Activated CD4-positive, alpha-beta memory T cell treated with anti-CD3 and anti-CD28 coated beads for 36 hours (primary cell): Measurements from ENCODE around the gene CAPN1. TPM values are rescaled to one million over a fixed set of nuclear protein-coding genes. Genes with fewer than 3 reads are reported as not detected.
"Not testable (repeated sequence)": the region's sequence is repeated elsewhere in the genome, so short reads cannot be mapped to it uniquely, and the experiment has no call there.

ENCODE experiments used
- CTCF ChIA-PET: fragments of 350-600 bp; sonication (Branson Sonifier 250); formaldehyde crosslinking; loops from one replicate; lab custom pipeline; 2021; ENCODE audit warnings: antibody characterized with exemption, inconsistent platforms; lab: Charles Lee
- POLR2A ChIA-PET: fragments of 350-600 bp; sonication (Branson Sonifier 250); formaldehyde crosslinking; loops from one replicate; lab custom pipeline; 2021; ENCODE audit warnings: antibody characterized with exemption; lab: Charles Lee
- DNase-seq: peaks from one replicate; pipeline ENCODE4 v3.0.0-alpha.2; 2020
- H3K27ac Mint-ChIP-seq: one replicate; pipeline ENCODE4 v1.8.0; 2021; ENCODE audit warnings: mixed read lengths
- H3K27me3 Mint-ChIP-seq: one replicate; pipeline ENCODE4 v1.8.0; 2021; ENCODE audit warnings: mixed read lengths
- H3K36me3 Mint-ChIP-seq: one replicate; pipeline ENCODE4 v1.8.0; 2021; ENCODE audit warnings: mixed read lengths
- H3K4me1 Mint-ChIP-seq: one replicate; pipeline ENCODE4 v1.8.0; 2021; ENCODE audit warnings: low read depth, mixed read lengths
- H3K4me3 Mint-ChIP-seq: one replicate; pipeline ENCODE4 v1.8.0; 2021; ENCODE audit warnings: mild to moderate bottlenecking, mixed read lengths
- H3K9me3 Mint-ChIP-seq: one replicate; pipeline ENCODE4 v1.8.0; 2021; ENCODE audit warnings: mixed read lengths
- intact Hi-C: fragments of 100-400 bp; cut with micrococcal nuclease; formaldehyde crosslinking; loops from one replicate; pipeline ENCODE4 v1.15.1; 2023
- total RNA-seq, 2 experiments: library from RNA; stranded (reverse); gene quantifications; one replicate each; pipeline ENCODE4 v1.2.3, GENCODE V29; 2021

CAPN1 gene
- total RNA-seq, 2 experiments from 2014 or later: 111 to 116 TPM

DNA sequence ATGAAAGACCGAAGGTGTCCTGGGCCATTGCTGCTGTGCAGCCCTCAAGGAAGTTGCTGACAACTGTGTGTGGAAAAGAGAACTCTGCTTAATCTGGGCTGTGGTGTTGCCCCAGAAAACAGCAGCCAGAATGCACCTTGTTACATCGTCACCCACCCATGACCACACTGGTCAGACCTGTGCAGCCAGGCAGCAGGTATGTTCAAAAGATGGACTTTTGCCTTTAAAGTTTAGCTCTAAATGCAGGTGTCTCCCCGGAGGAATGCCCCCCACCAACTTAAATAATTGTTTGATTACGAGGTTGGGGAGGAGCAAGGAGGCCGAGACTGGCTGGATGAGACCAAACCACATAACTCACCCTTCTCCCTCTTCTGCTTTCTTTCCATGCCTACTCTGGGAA lies 64.8 kb downstream of the CAPN1 start:
- POLR2A ChIA-PET: no interaction called here
- Mint-ChIP-seq H3K4me1 (no peaks in the 10 kb centered on the region), H3K4me3 (no peak overlapping the region), H3K9me3 (peaks cover 14% of the 10 kb centered on the region), H3K27ac (no peak overlapping the region), H3K36me3 (no peaks in the 10 kb centered on the region), H3K27me3 (no peaks in the 10 kb centered on the region)
- intact Hi-C loops: no loop called here
- CTCF ChIA-PET: interaction anchor here (0.6 kb wide), 1 partner anchor 556 kb away, joined by 3 read pairs; no protein-coding TSS in a partner anchor
- DNase-seq: no peak

DNA sequence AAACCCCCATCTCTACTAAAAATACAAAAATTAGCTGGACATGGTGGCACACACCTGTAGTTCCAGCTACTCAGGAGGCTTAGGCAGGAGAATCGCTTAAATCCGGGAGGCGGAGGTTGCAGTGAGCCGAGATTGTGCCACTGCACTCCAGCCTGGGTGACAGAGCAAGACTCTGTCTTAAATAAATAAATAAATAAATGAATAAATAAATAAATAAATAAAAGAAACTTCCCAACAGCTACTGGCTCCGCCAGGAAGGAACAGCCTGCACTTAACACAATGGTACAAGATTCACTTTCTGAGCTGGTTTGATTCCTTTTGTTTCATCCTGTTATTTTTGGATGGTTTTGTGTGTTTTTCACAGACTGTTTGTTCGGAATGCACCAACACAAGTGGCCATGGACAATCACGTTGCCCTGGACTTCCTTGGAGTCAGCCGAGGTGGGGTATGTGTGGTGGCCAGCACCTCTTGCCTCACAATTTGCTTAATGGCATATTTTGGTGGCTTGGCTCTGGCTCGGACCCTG lies 66.5 kb downstream of the CAPN1 start:
- H3K9me3 Mint-ChIP-seq, H3K36me3 Mint-ChIP-seq, H3K27ac Mint-ChIP-seq, H3K27me3 Mint-ChIP-seq, H3K4me3 Mint-ChIP-seq, H3K4me1 Mint-ChIP-seq, intact Hi-C loops, POLR2A ChIA-PET, DNase-seq: not testable (repeated sequence)
- CTCF ChIA-PET: interaction anchor here (0.7 to 1.5 kb wide), 5 partner anchors 14 to 84 kb away, joined by 3 to 6 read pairs (median 4); partner anchors contain the start of gene POLA2

DNA sequence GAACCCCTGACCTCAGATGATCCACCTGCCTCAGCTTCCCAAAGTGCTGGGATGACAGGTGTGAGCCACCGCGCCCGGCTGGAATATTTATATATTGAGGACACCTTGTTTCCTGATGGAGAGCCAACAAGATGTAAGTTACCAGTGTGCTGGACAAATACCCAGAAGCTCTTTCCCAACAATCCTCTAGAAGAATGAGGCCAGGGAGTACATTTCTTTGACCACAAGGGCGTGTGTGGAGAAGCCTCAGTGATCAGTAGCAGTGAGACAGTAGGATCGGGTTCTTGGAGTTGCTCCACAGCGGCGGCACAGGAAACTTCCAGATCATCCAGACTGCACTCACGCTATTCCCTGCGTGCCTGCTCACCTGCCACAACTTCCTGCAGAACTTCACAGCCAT lies 69.7 kb downstream of the CAPN1 start:
- Mint-ChIP-seq H3K4me1 (peaks cover 2% of the 10 kb centered on the region), H3K4me3 (no peak overlapping the region), H3K9me3 (no peaks in the 10 kb centered on the region), H3K27ac (no peak overlapping the region), H3K27me3 (peaks cover 5% of the 10 kb centered on the region), H3K36me3 (no peaks in the 10 kb centered on the region)
- intact Hi-C loops: no loop called here
- ChIA-PET CTCF (interaction anchor here (0.9 to 3.7 kb wide), 7 partner anchors 11 to 80 kb away, joined by 3 to 21 read pairs (median 6); partner anchors contain the start of genes CDC42EP2 and POLA2), POLR2A (interaction anchor here (0.9 kb wide), 1 partner anchor 70 kb away, joined by 3 read pairs; the partner anchor contains the start of gene CAPN1)
- DNase-seq: no peak

DNA sequence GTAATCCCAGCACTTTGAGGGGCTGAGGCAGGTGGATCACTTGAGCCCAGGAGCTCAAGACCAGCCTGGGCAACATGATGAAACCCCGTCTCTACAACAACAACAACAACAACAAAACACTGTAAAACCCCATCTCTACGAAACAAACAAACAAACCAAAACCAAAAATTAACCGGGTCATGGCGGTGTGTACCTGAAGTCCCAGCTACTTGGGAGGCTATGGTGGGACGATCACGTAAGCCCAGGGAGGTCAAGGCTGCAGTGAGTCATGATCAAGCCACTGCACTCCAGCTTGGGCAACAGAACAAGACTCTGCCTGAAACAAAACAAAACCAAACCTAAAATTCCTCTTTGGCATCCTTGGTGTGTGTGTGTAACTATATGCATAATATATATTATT lies 73.0 kb downstream of the CAPN1 start:
- H3K4me1 Mint-ChIP-seq: peaks cover 2% of the 10 kb centered on the region
- intact Hi-C loops: no loop called here
- H3K4me3 Mint-ChIP-seq: no peak overlapping the region
- POLR2A ChIA-PET: interaction anchor here (0.6 kb wide), 2 partner anchors 65 to 132 kb away, joined by 3 read pairs; no protein-coding TSS in a partner anchor
- CTCF ChIA-PET: no interaction called here
- H3K36me3 Mint-ChIP-seq: no peaks in the 10 kb centered on the region
- peaks cover 5% of the 10 kb centered on the region for H3K27me3 Mint-ChIP-seq
- H3K27ac Mint-ChIP-seq: no peak overlapping the region
- DNase-seq: no peak
- no peaks in the 10 kb centered on the region for H3K9me3 Mint-ChIP-seq

DNA sequence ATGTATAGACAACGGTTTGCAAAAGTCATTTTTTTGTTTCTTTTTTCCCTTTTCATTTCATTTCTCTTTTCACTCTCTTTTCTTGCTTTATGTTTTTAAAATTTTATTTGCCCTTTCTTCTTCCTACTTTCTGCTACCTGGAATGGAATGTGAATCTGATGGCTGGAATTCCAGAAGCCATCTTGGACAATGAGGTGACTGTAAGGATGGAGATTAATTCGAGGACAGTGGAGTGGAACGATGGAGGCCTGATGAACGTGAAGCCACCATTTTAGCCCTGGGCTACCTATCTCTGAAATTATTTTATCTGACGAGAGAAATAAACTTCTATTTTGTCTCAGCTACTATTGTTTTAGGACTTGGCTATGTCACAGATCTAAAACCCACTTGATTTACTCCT lies 77.3 kb downstream of the CAPN1 start:
- no peak overlapping the region for H3K27ac Mint-ChIP-seq
- no peaks in the 10 kb centered on the region for H3K27me3 Mint-ChIP-seq
- no peak overlapping the region for H3K4me3 Mint-ChIP-seq
- peaks cover 13% of the 10 kb centered on the region for H3K36me3 Mint-ChIP-seq
- intact Hi-C loops: no loop called here
- CTCF ChIA-PET: interaction anchor here (1.0 to 1.3 kb wide), 3 partner anchors 9 to 78 kb away, joined by 3 to 6 read pairs (median 3); partner anchors contain the start of gene CAPN1
- H3K9me3 Mint-ChIP-seq: no peaks in the 10 kb centered on the region
- peaks cover 20% of the 10 kb centered on the region for H3K4me1 Mint-ChIP-seq
- DNase-seq: no peak
- POLR2A ChIA-PET: no interaction called here

DNA sequence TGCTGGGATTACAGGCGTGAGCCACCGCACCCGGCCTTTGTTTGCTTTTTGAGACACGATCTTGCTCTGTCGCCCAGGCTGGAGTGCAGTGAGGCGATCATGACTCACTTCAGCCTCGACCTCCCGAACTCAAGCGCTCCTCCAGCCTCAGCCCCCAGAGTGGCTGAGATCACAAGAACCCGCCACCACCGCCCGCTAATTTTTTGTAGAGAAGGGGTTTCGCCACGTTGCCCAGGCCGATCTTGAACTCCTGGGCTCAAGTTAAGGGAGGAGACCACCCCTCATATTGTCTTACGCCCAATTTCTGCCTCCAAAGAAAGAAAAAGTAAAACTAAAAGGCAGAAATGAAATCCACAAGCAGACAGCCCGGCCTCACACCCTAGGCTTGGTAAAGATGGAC lies 78.6 kb downstream of the CAPN1 start:
- POLR2A ChIA-PET: no interaction called here
- no peak overlapping the region for H3K4me3 Mint-ChIP-seq
- no peaks in the 10 kb centered on the region for H3K9me3 Mint-ChIP-seq
- H3K27ac Mint-ChIP-seq: no peak overlapping the region
- no peak for DNase-seq
- CTCF ChIA-PET: interaction anchor here (1.2 kb wide), 1 partner anchor 55 kb away, joined by 3 read pairs; the partner anchor contains the start of gene CDC42EP2
- H3K27me3 Mint-ChIP-seq: no peaks in the 10 kb centered on the region
- intact Hi-C loops: loop anchor here (2.0 to 10.0 kb wide), 3 partner anchors 74 to 254 kb away; partner anchors contain the start of gene SYVN1
- H3K36me3 Mint-ChIP-seq: peaks cover 21% of the 10 kb centered on the region
- peaks cover 27% of the 10 kb centered on the region for H3K4me1 Mint-ChIP-seq

DNA sequence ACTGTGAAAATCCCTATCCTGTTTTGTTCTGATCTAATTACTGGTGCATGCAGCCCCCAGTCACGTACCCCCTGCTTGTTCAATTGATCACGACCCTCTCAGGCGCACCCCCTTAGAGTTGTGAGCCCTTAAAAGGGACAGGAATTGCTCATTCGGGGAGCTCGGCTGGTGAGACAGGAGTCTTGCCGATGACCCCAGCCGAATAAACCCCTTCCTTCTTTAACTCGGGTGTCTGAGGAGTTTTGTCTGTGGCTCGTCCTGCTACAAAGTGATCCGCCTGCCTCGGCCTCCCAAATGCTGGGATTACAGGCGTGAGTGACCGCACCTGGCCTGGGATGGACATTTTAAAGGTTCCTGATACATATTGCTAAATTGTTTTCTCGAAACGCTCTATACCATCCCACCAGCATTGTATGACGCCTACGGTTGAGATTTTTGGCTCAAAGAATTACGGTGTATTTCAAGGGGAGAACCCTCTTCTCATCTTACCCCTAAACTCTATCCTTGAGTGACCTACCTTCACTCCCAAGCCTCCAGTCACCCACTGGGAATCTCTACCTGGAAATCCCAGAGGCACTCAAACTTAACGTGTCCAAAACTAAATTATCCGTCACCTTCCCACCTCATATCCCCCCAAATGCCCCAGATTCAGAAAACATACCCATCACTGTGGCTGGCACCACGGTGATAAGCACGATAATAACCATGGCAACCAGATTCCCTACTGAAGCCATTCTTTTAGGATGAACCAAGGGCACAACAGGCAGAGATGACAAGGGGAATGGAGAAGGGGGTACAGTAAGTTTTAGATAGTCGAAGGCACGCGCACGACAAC lies 79.2 kb downstream of the CAPN1 start:
- Mint-ChIP-seq H3K36me3 (peaks cover 28% of the 10 kb centered on the region), H3K4me1 (peaks cover 33% of the 10 kb centered on the region), H3K4me3 (peak overlapping the region; percentile 94), H3K27ac (peak overlapping the region; percentile 94), H3K27me3 (no peaks in the 10 kb centered on the region), H3K9me3 (no peaks in the 10 kb centered on the region)
- ChIA-PET POLR2A (interaction anchor here (1.0 to 2.2 kb wide), 11 partner anchors 9 to 629 kb away, joined by 3 to 23 read pairs (median 6); partner anchors contain the start of genes CAPN1, CDC42EP2, DPF2 and NEAT1), CTCF (interaction anchor here (0.8 to 2.6 kb wide), 9 partner anchors 11 to 246 kb away, joined by 3 to 22 read pairs (median 9); partner anchors contain the start of gene CDC42EP2)
- no peak for DNase-seq
- intact Hi-C loops: loop anchor here (1.0 to 10.0 kb wide), 4 partner anchors 74 to 254 kb away; partner anchors contain the start of genes CAPN1 and SYVN1

Other genes with a start within 250 kb of the CAPN1 start
- gene GPHA2, start 246.0 kb upstream of the CAPN1 start, total RNA-seq: under 1 TPM in 1 of 2 experiments, not detected in 1; 0.46 TPM
- gene MAJIN, start 209.8 kb upstream of the CAPN1 start, total RNA-seq: under 1 TPM; 0.21 to 0.82 TPM
- under 1 TPM in 1 of 2 experiments, not detected in 1; 0.22 TPM for gene BATF2, start 185.0 kb upstream of the CAPN1 start, total RNA-seq
- gene ARL2, start 167.8 kb upstream of the CAPN1 start, total RNA-seq: 100 to 1,000 TPM; 104 to 109 TPM
- 10 to 100 TPM; 15.4 to 15.9 TPM for gene SNX15, start 154.5 kb upstream of the CAPN1 start, total RNA-seq
- gene SAC3D1, start 140.7 kb upstream of the CAPN1 start, total RNA-seq: 10 to 100 TPM; 14.2 to 14.7 TPM
- gene NAALADL1, start 123.4 kb upstream of the CAPN1 start, total RNA-seq: 10 to 100 TPM; 13.8 to 15.2 TPM
- gene CDCA5, start 97.9 kb upstream of the CAPN1 start, total RNA-seq: 100 to 1,000 TPM; 111 to 112 TPM
- gene ZFPL1, start 97.7 kb upstream of the CAPN1 start, total RNA-seq: 10 to 100 TPM; 28.3 to 31.3 TPM
- 10 to 100 TPM; 97.1 to 99.2 TPM for gene VPS51, start 85.7 kb upstream of the CAPN1 start, total RNA-seq
- gene TM7SF2, start 70.1 kb upstream of the CAPN1 start, total RNA-seq: 10 to 100 TPM; 19.2 to 21.0 TPM
- gene ZNHIT2, start 64.2 kb upstream of the CAPN1 start, total RNA-seq: 1 to 10 TPM; 9.3 to 9.7 TPM
- 1,000 to 10,000 TPM; 1,138 to 1,149 TPM for gene FAU, start 59.8 kb upstream of the CAPN1 start, total RNA-seq
- 10 to 100 TPM; 48.5 to 52.5 TPM for gene MRPL49, start 59.6 kb upstream of the CAPN1 start, total RNA-seq
- gene SYVN1, start 47.4 kb upstream of the CAPN1 start, total RNA-seq: 10 to 100 TPM; 24.5 to 26.2 TPM
- gene SPDYC, start 11.7 kb upstream of the CAPN1 start, total RNA-seq: not detected
- gene POLA2, start 80.0 kb downstream of the CAPN1 start, total RNA-seq: 10 to 100 TPM; 62.9 to 66.9 TPM
- gene CDC42EP2, start 132.9 kb downstream of the CAPN1 start, total RNA-seq: under 1 TPM in 1 of 2 experiments, not detected in 1; 0.26 TPM
- gene DPF2, start 151.9 kb downstream of the CAPN1 start, total RNA-seq: 10 to 100 TPM; 68.7 to 71.6 TPM
- under 1 TPM; 0.73 to 1.00 TPM for gene TIGD3, start 172.8 kb downstream of the CAPN1 start, total RNA-seq
- gene SLC25A45, start 200.7 kb downstream of the CAPN1 start, total RNA-seq: 10 to 100 TPM; 14.4 to 16.1 TPM
- gene FRMD8, start 204.7 kb downstream of the CAPN1 start, total RNA-seq: 10 to 100 TPM; 34.7 to 37.9 TPM
- 100 to 1,000 TPM; 593 to 683 TPM for gene NEAT1, start 240.9 kb downstream of the CAPN1 start, total RNA-seq